GM19395 (cell line): ENCODE data around the gene TAS2R30.
A peak's percentile ranks its signal among the peaks of the same experiment; 100 is the strongest.

Experiments
- ATAC-seq: cut with Tn5 transposase; IDR thresholded peaks from one replicate; pipeline ENCODE4 v1.9.1; 2021; ENCODE audit warnings: mild to moderate bottlenecking, moderate library complexity; ENCODE audit not compliant: unreplicated experiment

Gene TAS2R30

GRCh38 chr12:11134305-11134704 lies at the start of gene TAS2R30:
Gene TAS2R30, minus strand, starts transcription at chr12:11134644. Its CDS starts 400 bp downstream, at chr12:11134244.
- no peak for ATAC-seq

GRCh38 chr12:11183011-11183410 lies 48.6 kb upstream of the TAS2R30 start:
- ATAC-seq: no peak

- no peak for ATAC-seq
These were observed 48.1 kb upstream of the TAS2R30 start for GRCh38 chr12:11182529-11182928.

GRCh38 chr12:11178250-11178649 lies 43.8 kb upstream of the TAS2R30 start:
- ATAC-seq: no peak

- ATAC-seq: no peak
These were observed 39.6 kb upstream of the TAS2R30 start for GRCh38 chr12:11174022-11174421.

- ATAC-seq: no peak
These were observed 37.7 kb upstream of the TAS2R30 start for GRCh38 chr12:11171969-11172675.

- peak; percentile 97 for ATAC-seq
These were observed 36.9 kb upstream of the TAS2R30 start, which contains the start of gene SMIM10L1 for GRCh38 chr12:11171145-11171968. Gene SMIM10L1, plus strand, starts transcription at chr12:11171194. Its CDS starts 163 bp downstream, at chr12:11171357.

GRCh38 chr12:11170810-11171144 lies 36.3 kb upstream of the TAS2R30 start:
- no peak for ATAC-seq

GRCh38 chr12:11166300-11166699 lies 31.9 kb upstream of the TAS2R30 start:
- no peak for ATAC-seq

- ATAC-seq: no peak
These were observed 29.9 kb upstream of the TAS2R30 start for GRCh38 chr12:11164384-11164783.

- ATAC-seq: no peak
These were observed 28.1 kb upstream of the TAS2R30 start for GRCh38 chr12:11162502-11162901.

GRCh38 chr12:11158885-11159444 lies 24.5 kb upstream of the TAS2R30 start:
- ATAC-seq: no peak

- ATAC-seq: no peak
These were observed 20.0 kb upstream of the TAS2R30 start for GRCh38 chr12:11154400-11154925.

GRCh38 chr12:11152725-11153124 lies 18.3 kb upstream of the TAS2R30 start:
- ATAC-seq: no peak

GRCh38 chr12:11150832-11151231 lies 16.4 kb upstream of the TAS2R30 start:
- no peak for ATAC-seq

- no peak for ATAC-seq
These were observed 13.0 kb upstream of the TAS2R30 start for GRCh38 chr12:11147420-11147819.

GRCh38 chr12:11144297-11144696 lies 9.9 kb upstream of the TAS2R30 start:
- ATAC-seq: no peak

- ATAC-seq: no peak
These were observed 8.9 kb upstream of the TAS2R30 start for GRCh38 chr12:11143352-11143751.

- no peak for ATAC-seq
These were observed 1.6 kb upstream of the TAS2R30 start for GRCh38 chr12:11136075-11136474.

GRCh38 chr12:11133816-11134215 lies 628 bp downstream of the TAS2R30 start:
- no peak for ATAC-seq

GRCh38 chr12:11133162-11133561 lies 1.3 kb downstream of the TAS2R30 start:
- no peak for ATAC-seq

GRCh38 chr12:11130999-11131398 lies 3.4 kb downstream of the TAS2R30 start:
- ATAC-seq: no peak
